ENCODE data around the gene OS9.

DNA sequence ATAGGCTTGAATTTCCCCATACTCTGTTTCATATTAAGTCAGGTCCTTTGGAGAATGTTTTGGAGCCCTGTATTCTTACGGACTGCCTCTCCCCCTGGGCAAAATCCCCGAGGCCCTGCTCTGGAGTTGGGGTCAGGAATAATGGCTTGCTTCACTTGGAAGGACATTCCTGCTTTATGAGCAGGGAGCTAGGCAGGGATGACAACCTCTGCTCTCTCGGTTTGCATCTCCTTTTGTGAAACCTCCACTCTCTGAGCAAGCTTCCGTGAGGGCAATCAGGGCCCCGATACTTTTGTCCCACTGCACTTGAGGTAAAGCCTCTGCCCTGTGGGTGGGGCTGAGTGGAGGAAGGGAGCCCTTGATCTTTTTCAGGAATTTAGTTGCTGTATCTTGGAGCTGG, 19.3 kb downstream of the OS9 start:
- TF ChIP-seq EP300 (IDR thresholded peaks at IDR 0.05) (no peak), POLR2A (IDR thresholded peaks at IDR 0.05) (no peak)
- TF ChIP-seq, protein P1, sequence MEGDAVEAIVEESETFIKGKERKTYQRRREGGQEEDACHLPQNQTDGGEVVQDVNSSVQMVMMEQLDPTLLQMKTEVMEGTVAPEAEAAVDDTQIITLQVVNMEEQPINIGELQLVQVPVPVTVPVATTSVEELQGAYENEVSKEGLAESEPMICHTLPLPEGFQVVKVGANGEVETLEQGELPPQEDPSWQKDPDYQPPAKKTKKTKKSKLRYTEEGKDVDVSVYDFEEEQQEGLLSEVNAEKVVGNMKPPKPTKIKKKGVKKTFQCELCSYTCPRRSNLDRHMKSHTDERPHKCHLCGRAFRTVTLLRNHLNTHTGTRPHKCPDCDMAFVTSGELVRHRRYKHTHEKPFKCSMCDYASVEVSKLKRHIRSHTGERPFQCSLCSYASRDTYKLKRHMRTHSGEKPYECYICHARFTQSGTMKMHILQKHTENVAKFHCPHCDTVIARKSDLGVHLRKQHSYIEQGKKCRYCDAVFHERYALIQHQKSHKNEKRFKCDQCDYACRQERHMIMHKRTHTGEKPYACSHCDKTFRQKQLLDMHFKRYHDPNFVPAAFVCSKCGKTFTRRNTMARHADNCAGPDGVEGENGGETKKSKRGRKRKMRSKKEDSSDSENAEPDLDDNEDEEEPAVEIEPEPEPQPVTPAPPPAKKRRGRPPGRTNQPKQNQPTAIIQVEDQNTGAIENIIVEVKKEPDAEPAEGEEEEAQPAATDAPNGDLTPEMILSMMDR (IDR thresholded peaks at IDR 0.05), result no peak
